LNCaP clone FGC (cell line): Measurements from ENCODE around the gene HDAC4.

Experiments used
- DNase-seq: peaks from one replicate; pipeline ENCODE4 v3.0.0-alpha.2; 2011; ENCODE audit warnings: low read depth
- H3K4me3 ChIP-seq: 2 replicates; pipeline ENCODE4 v1.5.1; 2011; ENCODE audit warnings: mild to moderate bottlenecking, low read depth, low read length, control low read depth
- TF ChIP-seq, protein P1 (sequence below): IDR thresholded peaks from 2 replicates; pipeline ENCODE4 v1.5.1; 2012; ENCODE audit warnings: mild to moderate bottlenecking; ENCODE audit not compliant: control insufficient read depth, insufficient read depth; ENCODE audit errors: extremely low read depth

The HDAC4 gene

DNA sequence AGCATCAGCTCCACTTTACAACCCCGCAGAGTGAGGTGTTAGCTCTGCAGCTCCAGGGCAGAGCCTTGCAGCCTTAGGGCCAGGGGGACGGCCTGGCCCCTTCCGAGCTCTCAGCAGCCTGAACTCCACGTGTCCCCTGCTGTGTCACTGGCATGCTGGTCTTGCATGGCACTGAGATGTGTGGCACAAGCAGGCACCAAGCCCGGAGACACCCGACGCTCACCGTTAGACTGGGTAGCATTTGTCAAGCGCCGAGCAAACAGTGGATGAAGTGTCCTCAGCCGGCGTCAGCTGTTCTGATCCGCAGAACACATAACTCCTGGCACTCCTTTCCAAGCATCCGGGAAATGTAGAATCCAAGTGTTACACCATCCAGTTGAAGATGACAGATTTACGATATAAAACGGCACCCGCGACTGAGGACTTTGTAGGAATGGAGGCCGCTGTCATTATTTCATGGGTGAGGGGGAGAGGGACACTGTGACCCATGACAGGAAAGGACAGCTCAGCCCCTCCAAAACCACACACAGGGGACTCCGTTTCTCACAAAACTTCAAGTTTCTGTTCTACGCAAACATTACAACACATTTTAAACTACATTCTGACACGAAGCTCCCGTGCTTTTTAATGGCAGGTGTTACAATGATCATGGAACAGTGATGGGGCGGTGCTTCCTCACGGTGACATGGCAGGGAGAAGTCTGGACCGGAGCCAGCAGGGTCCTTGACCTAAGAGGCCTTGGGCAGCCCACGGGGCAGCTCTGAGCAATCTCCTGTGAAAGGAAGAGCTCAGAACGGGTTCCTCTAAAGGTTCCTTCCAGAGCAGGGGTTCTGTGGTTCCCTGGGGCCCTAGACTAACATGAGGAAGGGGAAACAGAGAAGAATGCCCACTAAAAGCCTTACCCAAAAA is 89.4 kb downstream of the HDAC4 start:
- TF ChIP-seq, protein P1, sequence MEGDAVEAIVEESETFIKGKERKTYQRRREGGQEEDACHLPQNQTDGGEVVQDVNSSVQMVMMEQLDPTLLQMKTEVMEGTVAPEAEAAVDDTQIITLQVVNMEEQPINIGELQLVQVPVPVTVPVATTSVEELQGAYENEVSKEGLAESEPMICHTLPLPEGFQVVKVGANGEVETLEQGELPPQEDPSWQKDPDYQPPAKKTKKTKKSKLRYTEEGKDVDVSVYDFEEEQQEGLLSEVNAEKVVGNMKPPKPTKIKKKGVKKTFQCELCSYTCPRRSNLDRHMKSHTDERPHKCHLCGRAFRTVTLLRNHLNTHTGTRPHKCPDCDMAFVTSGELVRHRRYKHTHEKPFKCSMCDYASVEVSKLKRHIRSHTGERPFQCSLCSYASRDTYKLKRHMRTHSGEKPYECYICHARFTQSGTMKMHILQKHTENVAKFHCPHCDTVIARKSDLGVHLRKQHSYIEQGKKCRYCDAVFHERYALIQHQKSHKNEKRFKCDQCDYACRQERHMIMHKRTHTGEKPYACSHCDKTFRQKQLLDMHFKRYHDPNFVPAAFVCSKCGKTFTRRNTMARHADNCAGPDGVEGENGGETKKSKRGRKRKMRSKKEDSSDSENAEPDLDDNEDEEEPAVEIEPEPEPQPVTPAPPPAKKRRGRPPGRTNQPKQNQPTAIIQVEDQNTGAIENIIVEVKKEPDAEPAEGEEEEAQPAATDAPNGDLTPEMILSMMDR = no peak
- H3K4me3 ChIP-seq = no peak overlapping the region
- peak; percentile 17 for DNase-seq

DNA sequence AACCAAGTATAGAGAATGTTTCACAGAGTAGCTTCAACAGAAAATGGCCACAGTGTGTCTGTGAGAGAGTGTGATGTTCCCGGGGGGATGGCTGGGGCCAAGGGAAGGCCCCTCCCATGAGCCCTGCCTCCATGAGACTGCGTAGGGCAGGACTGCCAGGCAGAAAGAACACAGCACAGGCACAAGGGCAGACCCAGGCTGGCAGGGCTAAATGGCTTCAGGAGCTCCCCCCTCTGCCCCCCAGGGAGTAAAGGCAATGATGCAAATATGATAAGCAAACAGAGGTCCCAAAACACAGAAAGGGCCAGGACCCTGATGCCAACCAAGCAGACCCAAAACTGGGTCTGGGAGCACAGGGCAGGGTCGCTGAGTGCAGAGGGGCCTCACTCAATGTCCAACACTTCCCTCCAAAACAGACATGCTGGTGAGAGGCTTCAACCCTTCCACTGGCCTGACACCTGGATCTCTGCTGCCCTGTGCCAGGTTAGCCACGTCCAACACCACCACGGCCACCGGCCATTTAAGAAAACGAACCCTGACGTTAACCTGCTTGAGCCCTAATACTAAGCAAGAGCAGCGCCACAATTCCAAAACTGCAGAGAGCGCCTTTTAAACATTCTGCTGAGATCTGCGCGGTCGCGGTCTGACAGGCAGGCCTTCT is 90.3 kb downstream of the HDAC4 start:
- DNase-seq = no peak
- TF ChIP-seq, protein P1 = no peak
- no peak overlapping the region for H3K4me3 ChIP-seq

DNA sequence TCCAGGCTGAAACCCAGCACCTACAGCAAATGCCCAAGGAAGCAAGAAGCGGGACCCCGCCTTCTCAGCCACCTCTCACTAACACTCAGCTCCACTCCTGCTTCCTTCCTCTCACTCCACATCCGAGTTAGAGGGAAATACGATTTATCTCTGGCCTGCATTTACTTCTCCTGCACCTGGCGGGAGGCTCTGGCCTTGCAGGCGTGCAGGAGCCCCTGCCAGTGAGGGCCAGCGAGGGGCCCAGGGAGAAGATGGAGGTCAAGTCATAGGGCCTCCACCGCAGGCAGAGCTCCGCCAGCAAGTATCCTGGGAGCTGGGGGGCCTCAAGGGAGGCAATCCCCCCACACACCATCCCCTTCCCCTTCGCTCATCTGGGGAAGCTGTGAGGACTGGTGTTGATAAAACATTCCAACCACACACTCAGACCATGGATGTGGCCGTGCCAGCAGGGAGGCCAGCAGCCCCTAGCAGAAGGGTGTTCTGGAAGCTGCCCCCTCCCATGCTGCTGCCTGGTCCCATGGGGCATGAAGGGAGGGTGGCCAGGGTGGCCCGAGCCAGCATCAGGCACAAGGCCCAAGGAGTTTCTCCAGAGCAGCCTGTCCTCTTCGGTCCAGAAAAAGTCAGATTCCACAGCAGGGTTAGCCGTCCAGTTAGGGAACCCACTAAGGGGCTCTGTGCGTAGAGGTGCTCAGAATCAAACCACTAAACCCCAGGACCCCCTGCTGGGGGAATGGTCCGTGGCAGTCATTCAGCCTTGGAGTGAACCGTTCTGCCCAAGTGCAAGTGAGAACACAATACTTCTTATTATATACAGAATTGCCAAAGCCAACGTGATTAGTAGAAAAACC is 91.2 kb downstream of the HDAC4 start:
- TF ChIP-seq, protein P1 = no peak
- no peak for DNase-seq
- H3K4me3 ChIP-seq = no peak overlapping the region

DNA sequence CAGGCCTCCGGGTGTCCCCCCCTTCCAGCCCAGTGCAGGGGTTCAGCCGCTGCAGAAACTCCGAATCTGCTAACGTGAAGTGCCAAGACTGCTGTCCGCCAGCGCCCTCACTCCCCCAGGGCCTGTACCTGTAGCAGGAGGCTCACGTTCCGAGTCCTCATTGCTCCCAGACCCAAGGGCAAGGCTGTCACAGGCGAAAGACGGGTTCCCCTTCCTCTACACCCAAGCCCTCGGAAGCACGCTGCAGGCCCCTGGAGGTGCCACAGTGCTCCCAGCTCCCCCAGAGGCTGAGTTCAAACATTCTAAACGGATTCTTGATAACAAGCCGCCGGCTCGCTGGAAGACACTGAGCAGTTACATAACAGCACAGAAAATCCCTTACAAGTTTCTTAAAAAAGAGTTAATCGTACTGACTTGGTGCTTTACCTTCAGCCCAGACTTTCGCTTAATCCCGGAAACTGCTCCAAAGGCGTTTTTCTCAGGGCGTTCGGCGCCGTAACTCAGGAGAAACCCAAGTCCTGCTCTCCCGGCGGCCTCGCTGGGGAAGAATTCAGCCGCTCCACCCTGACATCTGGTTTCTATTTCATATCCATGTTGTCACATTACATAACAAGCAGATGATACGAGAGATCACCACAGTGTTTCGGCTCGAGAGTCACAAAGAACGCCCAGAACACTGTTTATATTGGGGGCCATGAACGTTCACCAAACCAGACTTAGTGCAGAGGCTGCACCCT is 92.0 kb downstream of the HDAC4 start:
- TF ChIP-seq, protein P1 = no peak
- H3K4me3 ChIP-seq = no peak overlapping the region
- no peak for DNase-seq

DNA sequence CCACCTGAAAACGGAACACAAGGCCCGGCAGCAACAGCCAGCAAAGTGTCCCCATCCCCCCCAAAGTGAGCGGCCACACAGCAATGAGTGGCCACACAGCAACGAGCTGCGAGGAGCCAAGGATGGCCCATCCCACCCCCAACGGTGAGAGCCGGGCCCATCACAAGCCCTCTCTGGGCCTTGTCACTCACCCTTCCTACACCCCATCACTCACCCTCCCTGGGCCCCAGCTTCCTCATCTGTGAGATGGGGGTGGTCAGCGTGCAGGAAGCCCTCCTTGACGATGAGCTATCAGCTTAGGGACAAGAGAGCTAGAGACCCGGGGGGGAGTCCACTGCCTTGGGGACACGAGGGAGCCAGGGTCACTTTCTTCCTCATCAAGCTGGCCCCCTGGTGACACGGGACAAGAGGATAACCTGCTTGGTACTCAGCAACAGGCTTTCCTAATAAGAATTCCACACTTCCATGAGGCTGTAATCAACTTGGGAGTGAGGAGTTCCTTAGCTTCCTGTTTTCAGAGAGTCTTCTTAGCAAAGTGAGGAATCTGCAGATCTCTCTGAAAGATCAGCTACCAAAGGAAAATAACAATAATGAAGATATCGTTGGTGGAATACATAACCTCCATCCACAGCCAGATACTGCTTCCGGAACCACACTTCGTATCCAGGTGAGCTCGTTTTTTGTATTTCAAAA is 92.8 kb downstream of the HDAC4 start:
- TF ChIP-seq, protein P1 = no peak
- H3K4me3 ChIP-seq = no peak overlapping the region
- no peak for DNase-seq

DNA sequence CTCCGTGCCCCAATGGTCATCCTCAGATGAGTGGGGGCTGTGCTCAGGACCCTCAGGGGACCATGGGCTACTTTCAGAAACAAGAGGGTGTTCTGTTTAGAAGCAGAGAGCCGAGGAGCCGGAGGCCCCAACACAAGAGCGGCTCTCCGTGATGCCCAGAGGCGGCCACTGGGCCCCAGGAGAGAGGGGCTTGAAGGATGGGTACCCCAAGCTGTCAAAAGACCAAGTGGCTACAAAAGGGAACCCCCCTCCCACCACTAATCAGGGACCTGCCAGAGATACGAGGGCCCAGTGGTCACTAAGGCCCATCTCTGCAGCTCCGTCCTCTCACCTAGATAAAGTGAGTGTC is 93.6 kb downstream of the HDAC4 start:
- DNase-seq = no peak
- TF ChIP-seq, protein P1 = no peak
- H3K4me3 ChIP-seq = no peak overlapping the region
